Measurements from ENCODE around the gene ITGB5. TPM values are rescaled to one million over a fixed set of nuclear protein-coding genes. Genes with fewer than 3 reads are reported as not detected.

ITGB5 gene
- total and polyA plus RNA-seq, 2 experiments from 2014 or later = 103 to 109 TPM

GRCh38 chr3:124776856-124777255 lies 110.3 kb downstream of the ITGB5 start:
- Histone ChIP-seq H3K4me1 (ENCODE audit: insufficient read depth) (peaks cover 34% of the 10 kb centered on the region), H3K9me2 (replicated peaks; ENCODE audit: insufficient read depth) (no peaks in the 10 kb centered on the region), H2AFZ (no peak overlapping the region), H3K36me3 (replicated peaks; ENCODE audit: insufficient read depth, low read depth) (no peaks in the 10 kb centered on the region), H3K4me3 (no peak overlapping the region), H3K27me3 (no peaks in the 10 kb centered on the region), H4K20me1 (ENCODE audit: insufficient read depth, poor library complexity, severe bottlenecking) (no peaks in the 10 kb centered on the region), H3K79me2 (no peaks in the 10 kb centered on the region), H3K27ac (no peak overlapping the region), H3K4me2 (no peak overlapping the region), H3K9me3 (ENCODE audit: low read depth) (no peaks in the 10 kb centered on the region)
- WGBS (ENCODE audit: low lambda C conversion rate, missing lambda C conversion rate) = 92% methylated on average over 5 of the region's 5 CpGs
- no peak for DNase-seq (ENCODE audit: low spot score)
- TF ChIP-seq EZH2phosphoT487 (IDR thresholded peaks at IDR 0.05; ENCODE audit: low read depth, severe bottlenecking, unreplicated experiment) = no peak
- no peak for TF ChIP-seq EZH2 (IDR thresholded peaks at IDR 0.05; ENCODE audit: borderline replicate concordance)
- TF ChIP-seq, protein P1, sequence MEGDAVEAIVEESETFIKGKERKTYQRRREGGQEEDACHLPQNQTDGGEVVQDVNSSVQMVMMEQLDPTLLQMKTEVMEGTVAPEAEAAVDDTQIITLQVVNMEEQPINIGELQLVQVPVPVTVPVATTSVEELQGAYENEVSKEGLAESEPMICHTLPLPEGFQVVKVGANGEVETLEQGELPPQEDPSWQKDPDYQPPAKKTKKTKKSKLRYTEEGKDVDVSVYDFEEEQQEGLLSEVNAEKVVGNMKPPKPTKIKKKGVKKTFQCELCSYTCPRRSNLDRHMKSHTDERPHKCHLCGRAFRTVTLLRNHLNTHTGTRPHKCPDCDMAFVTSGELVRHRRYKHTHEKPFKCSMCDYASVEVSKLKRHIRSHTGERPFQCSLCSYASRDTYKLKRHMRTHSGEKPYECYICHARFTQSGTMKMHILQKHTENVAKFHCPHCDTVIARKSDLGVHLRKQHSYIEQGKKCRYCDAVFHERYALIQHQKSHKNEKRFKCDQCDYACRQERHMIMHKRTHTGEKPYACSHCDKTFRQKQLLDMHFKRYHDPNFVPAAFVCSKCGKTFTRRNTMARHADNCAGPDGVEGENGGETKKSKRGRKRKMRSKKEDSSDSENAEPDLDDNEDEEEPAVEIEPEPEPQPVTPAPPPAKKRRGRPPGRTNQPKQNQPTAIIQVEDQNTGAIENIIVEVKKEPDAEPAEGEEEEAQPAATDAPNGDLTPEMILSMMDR (IDR thresholded peaks at IDR 0.05; ENCODE audit: poor library complexity) = no peak

- H3K79me2 ChIP-seq = no peaks in the 10 kb centered on the region
- H3K9me2 ChIP-seq (replicated peaks; ENCODE audit: insufficient read depth) = no peaks in the 10 kb centered on the region
- DNase-seq (ENCODE audit: low spot score) = no peak
- H3K4me3 ChIP-seq = no peak overlapping the region
- no peaks in the 10 kb centered on the region for H3K27me3 ChIP-seq
- H4K20me1 ChIP-seq (ENCODE audit: insufficient read depth, poor library complexity, severe bottlenecking) = no peaks in the 10 kb centered on the region
- TF ChIP-seq EZH2phosphoT487 (IDR thresholded peaks at IDR 0.05; ENCODE audit: low read depth, severe bottlenecking, unreplicated experiment) = no peak
- TF ChIP-seq EZH2 (IDR thresholded peaks at IDR 0.05; ENCODE audit: borderline replicate concordance) = no peak
- TF ChIP-seq, protein P1 (IDR thresholded peaks at IDR 0.05; ENCODE audit: poor library complexity) = no peak
- H3K36me3 ChIP-seq (replicated peaks; ENCODE audit: insufficient read depth, low read depth) = no peaks in the 10 kb centered on the region
- H3K27ac ChIP-seq = no peak overlapping the region
- H2AFZ ChIP-seq = no peak overlapping the region
- H3K4me1 ChIP-seq (ENCODE audit: insufficient read depth) = peaks cover 34% of the 10 kb centered on the region
- WGBS (ENCODE audit: low lambda C conversion rate, missing lambda C conversion rate) = 86% methylated on average over 9 of the region's 9 CpGs
- H3K9me3 ChIP-seq (ENCODE audit: low read depth) = no peaks in the 10 kb centered on the region
- no peak overlapping the region for H3K4me2 ChIP-seq
Measured at GRCh38 chr3:124775877-124776276, 111.3 kb downstream of the ITGB5 start.

- Histone ChIP-seq H3K27me3 (no peaks in the 10 kb centered on the region), H3K9me2 (replicated peaks; ENCODE audit: insufficient read depth) (no peaks in the 10 kb centered on the region), H3K4me1 (ENCODE audit: insufficient read depth) (peaks cover 34% of the 10 kb centered on the region), H3K9me3 (ENCODE audit: low read depth) (no peaks in the 10 kb centered on the region), H2AFZ (no peak overlapping the region), H3K79me2 (no peaks in the 10 kb centered on the region), H3K4me2 (no peak overlapping the region), H4K20me1 (ENCODE audit: insufficient read depth, poor library complexity, severe bottlenecking) (no peaks in the 10 kb centered on the region), H3K4me3 (no peak overlapping the region), H3K27ac (no peak overlapping the region), H3K36me3 (replicated peaks; ENCODE audit: insufficient read depth, low read depth) (no peaks in the 10 kb centered on the region)
- DNase-seq (ENCODE audit: low spot score) = no peak
- TF ChIP-seq EZH2phosphoT487 (IDR thresholded peaks at IDR 0.05; ENCODE audit: low read depth, severe bottlenecking, unreplicated experiment) (no peak), EZH2 (IDR thresholded peaks at IDR 0.05; ENCODE audit: borderline replicate concordance) (no peak)
- TF ChIP-seq, protein P1 (IDR thresholded peaks at IDR 0.05; ENCODE audit: poor library complexity) = no peak
- WGBS (ENCODE audit: low lambda C conversion rate, missing lambda C conversion rate) = 88% methylated on average over 7 of the region's 7 CpGs
Measured at GRCh38 chr3:124774841-124775402, 112.2 kb downstream of the ITGB5 start.

Data from hepatocyte (in vitro differentiated cells).